NCI-H69 (cell line): ENCODE results near the gene PDZD8.
"Not testable (repeated sequence)": the region's sequence is repeated elsewhere in the genome, so short reads cannot be mapped to it uniquely, and the experiment has no call there.

Experiments used
- DNase-seq: peaks from one replicate; lab custom pipeline; 2025; lab: John Stamatoyannopoulos, UW

Gene PDZD8

DNA sequence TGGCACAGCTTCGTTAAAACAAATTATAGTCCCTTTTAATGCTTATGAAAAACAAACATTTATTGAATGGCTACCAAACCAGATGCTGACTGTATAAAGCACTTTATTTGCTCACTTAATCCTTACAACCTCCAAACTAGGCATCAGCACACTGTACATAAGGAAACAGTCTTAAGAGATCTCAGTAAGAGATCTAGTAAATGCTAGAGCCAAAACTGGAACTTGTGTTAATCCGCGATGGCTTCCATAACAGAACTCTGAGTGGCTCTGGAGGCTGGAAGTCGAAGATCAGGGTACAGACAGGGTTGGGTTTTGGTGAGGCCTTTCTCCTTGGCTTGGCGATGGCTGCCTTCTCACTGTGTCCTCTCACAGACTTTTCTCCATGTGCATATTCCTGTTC lies 27.0 kb downstream of the PDZD8 start:
- peak; percentile 21 for DNase-seq

DNA sequence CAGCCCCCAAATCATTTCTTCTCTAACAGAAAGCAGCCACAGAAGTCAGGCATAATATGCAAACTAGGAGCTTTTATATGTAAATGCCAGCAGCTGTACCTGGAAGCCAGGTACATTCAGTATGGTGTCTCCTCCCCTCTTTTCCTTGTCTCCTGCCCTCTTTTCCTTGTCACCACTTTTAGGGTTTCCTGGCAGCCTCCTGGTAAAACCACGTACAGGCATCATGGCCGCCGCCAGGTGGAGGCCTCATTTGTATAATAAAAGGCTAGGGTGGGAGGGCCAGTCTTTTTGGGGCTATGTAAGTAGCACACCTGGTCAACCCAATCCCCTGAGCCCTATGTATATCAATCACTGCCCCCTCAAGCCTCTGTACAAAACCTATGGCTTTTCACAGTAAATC lies 28.7 kb downstream of the PDZD8 start:
- DNase-seq = peak; percentile 37

DNA sequence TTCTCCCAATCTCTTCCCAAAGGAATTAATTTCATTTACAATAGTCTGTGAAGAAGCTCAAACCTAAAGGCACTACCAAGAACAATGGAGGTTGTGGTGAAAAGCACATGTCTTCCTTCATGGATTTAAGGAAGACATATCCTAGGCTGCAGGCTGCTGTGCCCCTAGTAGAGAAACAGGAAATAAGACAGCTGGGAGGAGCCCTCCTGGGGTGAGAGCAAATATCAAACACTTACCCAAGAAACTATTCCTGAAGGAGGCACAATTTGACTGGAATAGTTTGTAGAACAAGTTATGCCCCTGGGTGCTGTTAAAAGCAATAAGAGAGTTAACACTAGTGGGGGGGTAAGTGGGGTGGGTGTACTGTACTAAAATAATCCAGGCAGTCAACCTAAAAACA lies 30.1 kb downstream of the PDZD8 start:
- DNase-seq = peak; percentile 75

DNA sequence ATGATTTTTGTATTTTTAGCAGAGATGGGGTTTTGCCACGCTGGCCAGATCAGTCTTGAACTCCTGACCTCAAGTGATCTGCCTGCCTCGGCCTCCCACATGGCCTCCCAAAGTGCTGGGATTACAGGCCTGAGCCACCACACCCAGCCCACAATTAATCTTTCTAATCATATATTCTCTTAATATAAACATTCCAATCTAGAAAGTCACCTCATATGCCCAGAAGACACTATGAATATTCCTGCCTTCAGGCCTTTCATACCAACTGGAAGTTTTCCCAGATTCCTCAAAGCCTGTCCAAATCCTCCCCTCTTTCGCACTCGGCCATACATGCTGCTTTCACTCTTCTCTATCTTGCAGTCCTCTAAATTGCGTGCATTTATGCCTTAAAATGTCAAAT lies 32.6 kb downstream of the PDZD8 start:
- no peak for DNase-seq

DNA sequence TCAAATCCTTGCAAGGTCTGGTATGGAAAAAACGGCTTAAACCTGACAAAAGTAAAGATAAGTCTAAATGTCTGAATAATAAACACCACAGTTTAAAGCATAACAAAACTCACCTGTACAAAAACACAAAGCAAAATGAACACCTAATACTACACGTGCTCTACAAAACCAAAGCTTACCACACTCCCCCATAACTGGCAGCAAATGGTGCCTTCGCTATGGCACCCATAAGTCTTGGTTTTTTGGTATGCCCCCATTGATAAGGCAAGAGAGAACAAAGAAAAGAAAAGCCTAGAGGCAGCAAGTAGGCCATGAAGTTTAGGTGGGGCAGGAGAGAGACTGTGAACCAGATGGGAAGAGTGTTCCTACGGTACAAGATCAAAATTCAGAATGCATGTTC lies 34.2 kb downstream of the PDZD8 start:
- no peak for DNase-seq

DNA sequence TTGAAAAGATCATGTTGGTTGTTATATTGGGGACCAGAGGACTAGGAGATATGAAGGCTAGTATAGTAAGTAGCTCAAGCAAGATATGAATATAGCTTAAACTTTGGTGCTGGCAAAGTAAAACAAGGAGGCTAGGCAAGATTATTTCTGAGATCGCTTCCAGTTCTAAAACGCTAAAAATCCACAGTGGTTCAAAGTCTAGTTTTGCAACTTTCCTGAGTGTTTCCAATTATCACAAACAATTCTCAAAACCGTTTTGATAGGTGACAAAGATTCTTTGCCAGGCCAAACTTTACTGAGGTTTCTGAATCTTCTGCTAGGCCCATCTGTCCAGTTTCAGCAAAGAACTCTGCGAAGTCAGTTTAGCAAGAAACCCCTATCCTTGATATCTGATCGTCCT lies 35.3 kb downstream of the PDZD8 start:
- DNase-seq = no peak

DNA sequence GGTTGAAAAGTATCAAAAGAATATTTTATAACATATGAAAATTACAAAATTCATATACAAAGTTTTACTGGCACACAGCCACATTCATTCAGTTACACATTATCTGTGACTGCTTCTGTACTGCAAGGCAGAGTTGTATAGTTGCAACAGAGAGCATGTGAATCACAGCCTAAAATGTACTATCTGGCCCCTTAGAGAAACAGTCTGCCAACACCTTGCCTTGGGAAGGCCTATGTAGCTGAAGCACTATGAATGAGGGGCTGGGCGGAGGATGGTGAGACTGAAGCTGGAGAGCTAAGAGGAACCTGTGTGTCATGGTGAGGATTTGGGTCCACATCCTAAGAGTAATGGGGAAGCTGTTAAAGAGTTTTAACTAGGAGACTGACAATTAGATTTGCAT lies 35.7 kb downstream of the PDZD8 start:
- DNase-seq = no peak

DNA sequence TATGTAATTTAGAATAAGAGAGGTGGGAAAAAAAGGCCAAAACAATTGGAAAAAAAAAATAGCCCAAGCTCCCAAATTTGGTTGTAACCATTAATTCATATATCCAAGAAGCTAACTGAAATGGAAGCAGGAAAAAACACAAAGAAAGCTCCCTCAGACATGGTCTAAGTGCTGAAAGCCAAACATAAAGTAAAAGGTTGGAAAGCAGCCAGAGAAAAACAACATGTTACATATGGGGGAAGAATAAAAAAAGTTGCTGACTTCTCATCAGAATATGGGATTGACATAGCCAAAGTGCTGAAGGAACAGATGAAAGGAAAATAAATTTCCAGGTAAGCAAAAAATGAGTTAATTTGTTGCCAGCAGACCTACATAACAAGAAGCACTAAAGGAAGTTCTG lies 40.3 kb downstream of the PDZD8 start:
- peak; percentile 11 for DNase-seq

DNA sequence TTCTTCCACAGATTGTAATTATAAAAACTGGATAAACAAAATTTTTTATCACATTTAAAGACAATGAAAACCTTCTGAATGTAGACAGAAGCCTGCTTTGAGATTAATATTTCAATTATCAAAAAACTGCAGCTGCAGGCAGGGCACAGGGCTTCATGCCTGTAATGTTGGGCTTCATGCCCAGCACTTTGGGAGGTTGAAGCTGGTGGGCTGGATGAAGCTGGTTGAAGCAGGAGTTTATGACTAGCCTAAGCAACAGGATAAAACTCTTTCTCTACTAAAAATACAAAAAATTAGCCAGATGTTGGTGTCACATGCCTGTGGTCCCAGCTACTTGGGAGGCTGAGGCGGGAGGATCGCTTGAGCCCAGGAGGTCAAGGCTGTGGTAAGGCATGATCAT lies 41.2 kb downstream of the PDZD8 start:
- DNase-seq = no peak

DNA sequence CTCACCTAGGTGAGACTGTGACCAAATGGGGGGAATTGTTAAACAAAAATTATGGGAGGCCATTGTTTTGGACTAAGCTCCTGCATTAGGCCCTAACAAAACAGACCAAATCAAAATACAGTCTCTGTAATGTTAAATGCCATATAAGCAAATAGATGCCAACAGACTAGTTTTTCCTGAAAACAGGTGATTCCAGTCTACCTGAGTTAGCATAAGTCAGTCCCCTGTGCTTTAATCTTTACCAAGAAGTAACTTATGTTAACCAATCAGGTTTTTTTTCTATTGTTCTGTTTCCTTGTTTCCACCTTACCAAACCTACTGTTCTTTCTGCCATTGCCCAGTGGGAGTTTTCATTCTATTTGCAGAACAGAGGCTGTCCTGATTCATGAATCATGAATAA lies 48.0 kb downstream of the PDZD8 start:
- DNase-seq = peak; percentile 40

DNA sequence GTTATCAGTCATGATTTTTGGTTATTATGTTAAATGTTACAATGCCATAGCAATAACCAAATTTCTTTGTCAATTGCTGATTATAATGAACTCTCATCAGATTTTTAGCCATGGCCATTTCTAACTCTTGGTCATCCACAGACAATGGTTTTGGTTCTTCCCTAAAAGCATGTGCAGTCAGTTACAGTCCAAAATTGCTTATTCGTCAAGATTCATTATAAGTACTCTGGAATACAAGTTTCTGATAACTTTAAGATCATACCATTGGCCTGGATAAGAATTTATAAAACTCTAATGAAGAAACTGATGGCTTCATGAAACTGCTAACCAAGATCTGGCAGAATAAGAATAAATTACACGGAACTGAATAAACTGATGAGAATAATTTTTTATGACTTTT lies 50.9 kb downstream of the PDZD8 start:
- no peak for DNase-seq

DNA sequence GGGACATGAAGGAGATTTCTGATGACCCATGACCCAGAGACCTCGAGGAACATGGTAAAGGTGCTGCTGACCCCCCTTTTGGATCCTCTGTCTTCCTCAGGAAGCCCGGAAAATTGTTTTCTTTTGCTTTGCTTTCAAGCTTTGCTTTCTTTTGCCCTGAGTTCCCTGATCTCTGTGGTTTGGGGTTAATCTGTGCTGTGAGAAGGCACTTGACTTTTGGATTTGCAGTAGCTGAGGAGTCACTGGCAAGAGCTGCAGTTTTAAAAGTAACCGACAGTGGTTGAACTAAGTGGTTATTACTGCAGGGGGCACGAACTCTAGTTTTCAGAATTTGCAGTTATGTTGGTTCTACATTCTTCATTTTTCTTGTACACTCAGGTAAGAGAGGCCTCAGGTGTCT lies 53.0 kb downstream of the PDZD8 start:
- DNase-seq = no peak

DNA sequence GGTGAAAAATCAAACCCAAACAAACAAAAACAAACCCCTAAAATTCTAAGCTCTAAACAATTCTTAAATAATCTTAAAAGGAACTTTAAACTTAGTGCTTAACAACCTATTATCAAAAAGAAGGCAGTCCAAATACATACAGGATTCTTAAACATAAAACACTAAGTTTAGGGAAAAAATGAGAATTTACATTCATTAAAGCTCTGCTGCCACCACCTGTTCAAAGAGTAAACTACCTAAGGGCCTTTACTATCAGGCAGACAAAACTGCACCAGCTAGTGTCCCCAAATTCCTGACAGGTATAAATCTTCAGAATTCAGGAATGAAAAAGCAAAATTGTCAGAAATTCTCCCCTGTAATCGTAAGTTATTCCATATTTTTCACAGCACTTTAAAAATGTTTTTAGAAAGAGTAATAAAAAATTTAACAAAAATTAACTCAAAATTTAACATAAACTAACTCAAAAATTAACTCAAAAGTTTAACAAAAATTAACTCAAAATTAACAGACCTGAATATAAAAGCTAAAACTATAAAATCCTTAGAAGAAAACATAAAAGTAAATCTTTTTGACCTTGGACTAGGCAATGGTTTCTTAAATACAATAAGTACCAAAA lies 55.1 kb downstream of the PDZD8 start:
- peak; percentile 59 for DNase-seq

DNA sequence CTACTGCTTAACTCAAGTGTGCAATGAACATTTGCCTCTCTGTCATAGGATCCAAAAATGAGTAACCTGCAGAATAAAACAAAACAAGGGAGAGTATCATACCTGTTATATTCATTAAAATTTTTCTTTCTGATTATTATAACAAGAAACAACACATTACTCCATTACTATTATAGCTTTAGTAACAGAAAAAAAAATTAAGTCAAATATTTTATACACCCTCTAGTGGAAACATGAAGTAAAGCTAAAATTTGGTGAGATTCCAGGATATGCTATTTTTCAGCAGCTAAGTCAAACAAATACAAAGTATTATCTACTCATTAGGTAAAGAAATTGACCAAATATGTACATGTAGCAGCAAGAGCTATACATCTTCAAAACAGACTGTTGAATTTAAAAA lies 56.3 kb downstream of the PDZD8 start:
- DNase-seq = no peak

DNA sequence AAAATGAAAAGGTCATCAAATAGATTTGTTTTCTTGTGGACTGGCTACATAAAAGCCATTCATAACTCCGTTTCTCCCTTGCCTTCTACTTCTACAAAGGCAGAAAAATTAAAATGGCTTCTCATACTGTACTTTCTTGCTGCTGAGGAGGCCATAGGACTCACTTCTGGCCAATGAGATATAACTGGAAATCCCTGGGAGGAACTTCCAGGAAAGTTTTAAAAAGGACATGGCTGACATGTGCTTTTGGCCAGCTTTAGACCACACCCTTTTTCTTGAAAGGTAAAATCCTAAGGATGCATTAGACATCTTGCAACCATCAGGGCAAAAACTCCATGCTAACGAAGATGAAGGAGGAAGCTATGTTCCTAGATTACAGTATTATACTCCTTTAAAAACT lies 58.5 kb downstream of the PDZD8 start:
- DNase-seq = no peak

DNA sequence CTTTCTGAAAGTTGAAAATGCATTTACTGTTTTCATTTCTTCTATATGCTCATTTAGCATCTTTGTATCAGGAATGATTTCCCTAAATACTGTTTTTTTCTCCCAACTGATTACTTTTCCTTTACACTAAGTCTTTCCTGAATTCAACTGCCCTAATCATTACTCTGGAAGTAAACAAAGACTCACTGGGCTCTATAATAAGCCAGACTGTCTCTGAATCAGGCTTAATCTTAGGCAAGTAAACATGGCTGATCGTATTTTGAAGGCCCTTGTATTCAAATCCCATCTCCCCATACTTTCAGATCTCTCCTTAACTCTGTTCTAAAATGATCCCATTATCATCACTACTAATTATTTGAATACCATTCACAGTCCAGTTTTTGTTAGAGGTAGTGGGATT lies 61.6 kb downstream of the PDZD8 start:
- no peak for DNase-seq

DNA sequence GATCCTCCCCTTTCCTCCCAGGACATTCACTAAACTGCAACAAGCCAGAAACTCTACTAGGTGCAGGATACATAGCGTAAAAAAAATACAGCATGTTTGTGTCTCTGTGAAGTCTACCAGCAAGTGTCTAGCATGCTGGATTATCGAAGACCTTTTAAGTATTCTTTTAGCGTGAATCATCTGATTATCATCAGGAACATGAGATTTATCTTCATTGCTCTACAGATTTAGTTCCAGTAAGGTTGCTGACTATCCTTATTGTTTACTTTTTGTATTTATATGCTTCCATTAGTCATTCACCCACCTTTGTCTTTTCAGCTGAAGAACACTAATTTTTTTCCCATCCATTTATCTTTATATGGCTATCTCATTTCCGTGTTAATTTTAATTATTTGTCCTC lies 62.8 kb downstream of the PDZD8 start:
- no peak for DNase-seq

DNA sequence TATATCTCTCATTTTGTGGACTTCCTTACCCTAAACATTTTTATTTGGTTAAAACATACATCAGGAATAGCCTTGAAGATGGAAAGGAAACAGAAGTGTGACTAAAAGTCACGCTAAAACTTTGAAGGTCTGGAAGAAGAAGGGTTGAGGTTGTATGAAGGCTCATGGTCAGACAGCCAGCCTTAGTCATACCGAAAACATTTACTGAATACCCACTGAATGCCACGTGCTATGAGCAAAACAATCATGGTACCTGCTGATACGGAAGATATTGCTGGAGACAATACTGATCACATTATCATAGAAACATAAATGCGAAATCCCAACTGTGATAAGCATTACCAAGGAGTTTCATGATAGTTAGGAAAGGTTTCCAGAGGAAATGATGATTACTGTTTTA lies 64.0 kb downstream of the PDZD8 start:
- no peak for DNase-seq

DNA sequence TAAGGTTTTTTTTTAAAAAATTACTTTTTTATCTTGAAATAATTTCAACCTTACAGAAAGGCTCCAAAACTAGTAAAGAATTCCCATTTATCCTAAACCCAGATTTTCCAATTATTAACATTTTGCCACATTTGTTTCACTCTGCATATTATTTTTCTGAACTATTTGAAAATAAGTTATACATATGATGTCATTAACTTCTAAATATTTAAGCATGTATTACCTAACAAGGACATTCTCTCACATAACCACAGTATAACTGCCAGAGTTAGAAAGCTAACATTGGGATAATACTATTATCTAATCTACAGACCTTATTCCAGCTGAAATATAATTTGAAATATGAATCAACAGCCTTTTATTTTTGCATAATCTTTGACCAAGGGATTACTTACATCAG lies 68.6 kb downstream of the PDZD8 start:
- no peak for DNase-seq

DNA sequence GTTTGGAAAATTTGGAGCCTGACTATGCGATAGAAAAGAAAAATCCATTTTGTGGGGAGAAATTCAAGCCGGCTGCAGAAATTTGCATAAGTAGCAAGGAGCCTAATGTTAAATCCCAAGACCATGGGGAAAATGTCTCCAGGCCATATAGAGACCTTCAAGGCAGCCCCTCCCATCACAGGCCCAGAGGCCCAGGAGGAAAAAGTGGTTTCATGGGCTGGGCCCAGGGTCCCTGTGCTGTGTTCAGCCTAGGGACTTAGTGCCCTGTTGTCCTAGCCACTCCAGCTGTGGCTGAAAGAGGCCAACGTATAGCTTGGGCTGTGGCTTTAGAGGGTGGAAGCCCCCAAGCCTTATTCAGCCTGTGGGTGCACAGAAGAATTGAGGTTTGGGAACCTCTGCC lies 71.8 kb downstream of the PDZD8 start:
- not testable (repeated sequence) for DNase-seq

DNA sequence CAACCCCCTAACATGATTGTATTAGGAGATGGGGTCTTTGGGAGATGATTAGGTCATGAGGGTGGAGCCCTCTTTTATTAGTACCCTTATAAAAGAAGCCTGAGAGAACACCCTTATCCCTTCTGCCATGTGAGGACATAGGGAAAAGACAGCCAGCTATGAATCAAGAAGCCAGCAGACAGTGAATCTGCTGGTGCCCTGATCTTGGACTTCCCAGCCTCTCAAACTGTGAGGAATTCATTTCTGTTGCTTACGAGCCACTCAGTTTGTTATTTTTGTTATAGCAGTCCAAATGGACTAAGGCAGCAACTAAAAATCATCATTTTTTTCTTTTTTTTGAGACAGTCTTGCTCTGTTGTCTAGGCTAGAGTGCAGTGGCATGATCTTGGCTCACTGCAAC lies 74.6 kb downstream of the PDZD8 start:
- DNase-seq = no peak

DNA sequence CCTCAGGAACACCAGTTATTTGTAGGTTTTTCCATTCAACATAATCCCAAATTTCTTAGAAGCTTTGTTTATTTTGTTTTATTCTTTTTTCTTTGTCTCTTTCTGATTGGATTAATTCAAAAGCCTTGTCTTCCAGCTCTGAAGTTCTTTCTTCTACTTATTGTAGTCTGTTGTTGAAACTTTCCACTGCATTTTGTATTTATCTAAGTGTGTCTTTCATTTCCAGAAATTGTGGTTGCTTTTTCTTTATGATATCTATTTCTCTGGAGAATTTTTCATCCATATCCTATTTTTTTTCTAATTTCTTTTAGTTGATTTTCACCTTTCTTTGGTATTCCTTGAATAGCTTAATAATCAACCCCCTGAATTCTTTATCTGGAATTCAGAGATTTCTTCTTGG lies 75.8 kb downstream of the PDZD8 start:
- DNase-seq = no peak

DNA sequence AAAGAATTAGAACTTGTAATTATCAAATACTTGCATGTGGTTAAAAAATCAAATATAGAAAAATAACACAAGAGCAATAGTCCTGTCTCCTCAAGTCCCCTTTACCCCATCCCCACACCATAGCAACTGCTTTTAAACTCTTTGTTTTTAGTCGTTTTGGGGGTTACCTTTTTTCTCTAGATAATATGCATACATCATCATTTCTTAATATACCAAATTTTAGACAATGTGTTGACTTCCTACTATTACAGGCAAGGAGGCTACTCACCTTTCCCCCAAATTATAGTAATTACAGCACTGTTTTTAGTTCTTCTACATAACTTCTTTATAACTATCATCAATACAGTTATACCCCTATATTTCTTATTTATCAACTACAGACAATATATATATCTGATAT lies 77.0 kb downstream of the PDZD8 start:
- no peak for DNase-seq

DNA sequence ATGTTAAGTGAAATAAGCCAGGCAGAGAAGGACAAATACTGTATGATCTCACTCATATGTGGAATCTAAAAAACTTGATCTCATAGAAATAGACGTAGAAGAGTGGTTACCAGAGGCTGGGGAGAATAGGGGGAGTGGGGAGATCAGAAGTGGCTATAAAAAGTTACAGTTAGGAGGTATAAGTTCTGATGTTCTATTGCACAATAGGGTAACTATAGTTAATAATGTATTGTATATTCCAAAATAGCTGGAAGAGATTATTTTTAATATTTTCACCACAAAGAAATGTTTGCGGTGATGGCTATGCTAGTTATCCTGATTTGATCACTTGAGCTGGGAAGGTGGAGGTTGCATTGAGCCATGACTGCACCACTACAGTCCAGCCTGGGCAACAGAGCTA lies 80.5 kb downstream of the PDZD8 start:
- DNase-seq = no peak
